A549 treated with AZD9567 at 1 μM for 4 hours (cell line): ENCODE results near the gene TGIF2. TPM values are rescaled to one million over a fixed set of nuclear protein-coding genes. Genes with fewer than 3 reads are reported as not detected.

ENCODE experiments used
- total RNA-seq: library from RNA; stranded (reverse); fragments of 200-300 nt; extraction: Qiagen RNA extraction; gene quantifications from 5 replicates; pipeline ENCODE4 v1.2.3, GENCODE V29; 2022; ENCODE audit not compliant: insufficient read depth

Gene TGIF2
- 2.9 to 4.9 TPM (median 3.5 TPM) in 5 replicates for total RNA-seq

DNA sequence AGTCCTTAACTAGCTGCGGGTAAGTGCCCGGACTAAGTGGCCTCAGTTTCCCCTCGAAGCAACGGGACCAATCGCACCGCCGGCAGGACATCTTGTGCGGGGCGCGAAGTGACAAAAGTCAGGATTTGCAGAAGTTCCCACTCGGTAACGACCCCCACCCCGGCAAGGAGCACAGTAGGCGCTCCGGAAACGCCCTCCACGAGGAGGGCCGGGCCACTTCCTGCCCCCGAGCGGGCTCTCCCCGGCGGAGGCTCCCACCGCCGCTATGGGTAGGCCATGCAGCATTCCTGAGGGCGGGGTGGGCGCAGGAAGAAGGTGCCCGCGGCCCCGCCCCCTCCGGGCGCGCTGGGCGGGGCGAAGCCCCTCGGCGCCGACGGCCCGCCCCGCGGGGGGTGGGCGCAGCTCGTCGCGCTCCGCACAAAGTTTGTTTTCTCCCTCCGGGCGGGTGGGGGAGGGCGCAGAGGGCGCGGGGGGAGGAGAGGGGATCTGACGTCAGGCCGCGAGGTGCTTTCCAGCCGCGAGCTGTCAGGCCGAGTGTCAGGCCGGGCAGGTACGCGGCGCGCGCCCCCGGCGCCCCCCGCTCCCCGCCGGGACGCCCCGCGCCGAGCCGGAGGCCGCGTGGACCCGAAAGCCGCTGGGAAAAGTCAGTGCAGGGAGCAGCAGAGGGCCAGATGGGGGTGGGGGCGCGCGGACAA is at the start of gene TGIF2:
Gene TGIF2, plus strand, starts transcription at position 495 of the 695 bp plus-strand sequence. CDS start 5,178 bp downstream, outside the sequence.

GRCh38 chr20:36541227-36541767 is 32.1 kb upstream of the TGIF2 start, which contains the start of gene MYL9:
TSS of gene MYL9 (plus strand) at chr20:36541519. CDS start at chr20:36544885, 3,366 bp downstream.

DNA sequence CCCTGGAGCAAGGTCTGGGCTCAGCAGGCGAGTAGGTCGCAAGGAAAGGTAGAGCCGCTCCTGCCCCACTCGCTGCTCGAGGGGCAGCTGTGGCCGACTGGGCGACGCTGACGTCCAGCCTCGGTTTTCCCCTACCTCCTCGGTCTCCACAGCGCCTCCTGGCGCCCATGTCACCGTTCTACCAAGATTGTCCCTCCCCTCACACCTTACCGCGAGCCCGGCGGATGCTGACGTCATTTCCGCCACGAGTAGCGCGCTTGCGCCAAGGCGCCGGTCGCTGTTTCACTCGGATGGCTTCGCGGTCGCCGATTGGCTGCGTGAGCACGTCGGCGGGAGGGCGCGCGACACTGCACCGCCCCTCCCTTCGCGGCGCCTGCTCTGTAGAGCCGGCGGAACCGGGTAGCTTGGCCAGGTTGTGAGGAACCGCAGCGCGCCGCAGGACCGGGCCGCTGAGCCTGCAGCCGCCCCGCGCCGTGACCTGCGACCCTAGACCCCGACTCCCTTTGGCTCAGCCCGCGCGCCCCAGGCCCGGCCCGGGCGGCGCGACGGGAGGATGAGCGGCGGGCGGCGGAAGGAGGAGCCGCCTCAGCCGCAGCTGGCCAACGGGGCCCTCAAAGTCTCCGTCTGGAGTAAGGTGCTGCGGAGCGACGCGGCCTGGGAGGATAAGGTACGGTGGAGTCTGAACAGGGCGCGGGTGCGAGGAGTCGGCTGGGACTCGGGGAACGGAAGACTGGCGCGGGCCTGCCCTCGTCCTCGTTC is 32.2 kb downstream of the TGIF2 start, which contains the start of gene RAB5IF:
Gene RAB5IF, plus strand, starts transcription at position 381 of the 759 bp plus-strand sequence. Its CDS starts 173 bp downstream, at position 554.

Other genes starting within 250 kb of the TGIF2 start
- 15.0 to 23.9 TPM (median 18.4 TPM) in 5 replicates for gene MYL9, start 32.1 kb upstream of the TGIF2 start, total RNA-seq
- 177 to 275 TPM (median 251 TPM) in 5 replicates for gene RAB5IF, start 32.2 kb downstream of the TGIF2 start, total RNA-seq
- 0.02 to 0.10 TPM (median 0.05 TPM) in 3 of 5 replicates, not detected in the others for gene SLA2, start 72.6 kb downstream of the TGIF2 start, total RNA-seq
- 18.6 to 22.3 TPM (median 20.3 TPM) in 5 replicates for gene NDRG3, start 172.5 kb downstream of the TGIF2 start, total RNA-seq
- 23.1 to 33.1 TPM (median 24.5 TPM) in 5 replicates for gene DSN1, start 200.2 kb downstream of the TGIF2 start, total RNA-seq